Vagina (tissue), 2 donors: Measurements from ENCODE around the gene ADPRHL1. TPM values are rescaled to one million over a fixed set of nuclear protein-coding genes. Genes with fewer than 3 reads are reported as not detected.
"Not testable (repeated sequence)": the region's sequence is repeated elsewhere in the genome, so short reads cannot be mapped to it uniquely, and the experiment has no call there.

Experiments used
- DNase-seq, 2 donors: peaks; one replicate each; pipeline ENCODE4 v3.0.0-alpha.2; 2017; ENCODE audit errors: extremely low spot score in 2 of 2
- H3K27ac ChIP-seq: fragments of 200-600 bp; sonication (generic); one replicate; pipeline ENCODE4 v1.5.1; 2019
- H3K27me3 ChIP-seq: fragments of 200-600 bp; sonication (generic); one replicate; pipeline ENCODE4 v1.5.1; 2019
- H3K36me3 ChIP-seq, 2 donors: fragments of 200-600 bp; sonication (generic); one replicate each; pipeline ENCODE4 v1.5.1; 2017 to 2019
- H3K4me1 ChIP-seq: fragments of 200-600 bp; sonication (generic); one replicate; pipeline ENCODE4 v1.5.1; 2019
- H3K4me3 ChIP-seq, 2 donors: fragments of 200-600 bp; sonication (generic); 1 replicate in 1 of 2; 2 replicates in 1 of 2; pipeline ENCODE4 v1.5.1; 2016 to 2019
- H3K9me3 ChIP-seq: fragments of 200-600 bp; sonication (generic); one replicate; pipeline ENCODE4 v1.5.1; 2019
- CTCF ChIP-seq, 3 experiments: fragments of 450-650 bp in 2 of 3; fragments of 200-600 bp in 1 of 3; sonication (generic) in 1 of 3; IDR thresholded peaks; one replicate each; pipeline ENCODE4 v1.5.1; 2017 to 2019; ENCODE audit warnings: antibody characterized with exemption in 3 of 3, mild to moderate bottlenecking in 2 of 3, moderate library complexity in 2 of 3
- POLR2A ChIP-seq, 2 donors: fragments of 450-650 bp; IDR thresholded peaks; one replicate each; pipeline ENCODE4 v1.6.1; 2017; ENCODE audit warnings: antibody characterized with exemption in 2 of 2, mild to moderate bottlenecking in 2 of 2, moderate library complexity in 2 of 2
- POLR2AphosphoS5 ChIP-seq, 2 donors: sonication (generic); formaldehyde crosslinking; IDR thresholded peaks; one replicate each; pipeline ENCODE4 v1.9.0; 2017; ENCODE audit warnings: antibody characterized with exemption in 2 of 2, mild to moderate bottlenecking in 2 of 2, low read depth in 1 of 2; ENCODE audit not compliant: insufficient read depth in 1 of 2
- intact Hi-C: fragments of 100-400 bp; cut with DNase I; formaldehyde crosslinking; loops from one replicate; pipeline ENCODE4 v1.15.1; 2023
- total RNA-seq: library from RNA; depleted of rRNA; stranded (reverse); fragments of >200 nt; gene quantifications from one replicate; pipeline ENCODE4 v1.2.3, GENCODE V29; 2016

The ADPRHL1 gene
- total RNA-seq, 1 donor from 2014 or later = 1.7 TPM

GRCh38 chr13:113474179-113474578, 20.9 kb upstream of the ADPRHL1 start:
- Histone ChIP-seq H3K27ac (no peak overlapping the region), H3K4me3 (no peak overlapping the region), H3K36me3 (peaks cover 0 to 35% of the 10 kb centered on the region in 2 donors), H3K4me1 (no peaks in the 10 kb centered on the region), H3K27me3 (no peaks in the 10 kb centered on the region), H3K9me3 (no peaks in the 10 kb centered on the region)
- TF ChIP-seq CTCF (IDR thresholded peaks at IDR 0.05) = no peak
- TF ChIP-seq POLR2A (IDR thresholded peaks at IDR 0.05) = no peak
- TF ChIP-seq POLR2AphosphoS5 (IDR thresholded peaks at IDR 0.05; ENCODE audit: insufficient read depth in 1 of 2, low read depth in 1 of 2) = no peak
- intact Hi-C loops = no loop called here
- no peak for DNase-seq

GRCh38 chr13:113472355-113473025, 19.2 kb upstream of the ADPRHL1 start:
- DNase-seq = no peak

DNA sequence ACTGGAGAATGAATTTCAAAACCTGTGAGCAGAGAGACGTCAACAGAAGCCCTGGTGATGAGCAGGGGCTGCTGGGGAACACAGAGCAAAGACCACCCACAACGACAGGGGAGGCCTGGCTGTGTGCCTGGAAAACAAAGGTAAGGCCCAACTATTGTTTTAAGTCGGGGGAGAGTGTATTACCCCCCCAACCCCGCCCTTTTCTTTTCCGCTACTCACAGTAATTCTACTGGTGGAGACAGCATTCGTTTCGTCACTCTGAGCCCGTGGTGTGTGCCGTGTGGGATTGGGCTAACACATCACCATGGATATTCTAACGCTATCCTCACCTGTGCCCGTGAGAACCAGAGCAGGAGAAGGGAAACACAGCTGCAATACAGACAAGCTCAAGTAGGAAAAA, 18.6 kb upstream of the ADPRHL1 start:
- H3K27me3 ChIP-seq = no peaks in the 10 kb centered on the region
- H3K9me3 ChIP-seq = no peaks in the 10 kb centered on the region
- DNase-seq = no peak
- no peak overlapping the region for H3K4me3 ChIP-seq
- H3K36me3 ChIP-seq = peaks cover 0 to 27% of the 10 kb centered on the region in 2 donors
- intact Hi-C loops = no loop called here
- H3K27ac ChIP-seq = no peak overlapping the region
- TF ChIP-seq POLR2A (IDR thresholded peaks at IDR 0.05) (no peak), CTCF (IDR thresholded peaks at IDR 0.05) (no peak), POLR2AphosphoS5 (IDR thresholded peaks at IDR 0.05; ENCODE audit: insufficient read depth in 1 of 2, low read depth in 1 of 2) (no peak)
- H3K4me1 ChIP-seq = no peaks in the 10 kb centered on the region

More at GRCh38 chr13:113472355-113473025, 19.2 kb upstream of the ADPRHL1 start:
- Histone ChIP-seq H3K27me3 (no peaks in the 10 kb centered on the region), H3K27ac (no peak overlapping the region), H3K4me1 (no peaks in the 10 kb centered on the region), H3K4me3 (no peak overlapping the region), H3K9me3 (no peaks in the 10 kb centered on the region), H3K36me3 (peaks cover 0 to 27% of the 10 kb centered on the region in 2 donors)
- TF ChIP-seq CTCF (IDR thresholded peaks at IDR 0.05) (no peak), POLR2A (IDR thresholded peaks at IDR 0.05) (no peak), POLR2AphosphoS5 (IDR thresholded peaks at IDR 0.05; ENCODE audit: insufficient read depth in 1 of 2, low read depth in 1 of 2) (no peak)
- intact Hi-C loops = no loop called here

- intact Hi-C loops, H3K9me3 ChIP-seq, DNase-seq, H3K27ac ChIP-seq, H3K4me1 ChIP-seq, H3K27me3 ChIP-seq, H3K4me3 ChIP-seq: not testable (repeated sequence)
- H3K36me3 ChIP-seq = peaks cover 0 to 20% of the 10 kb centered on the region in 2 donors
Observed at GRCh38 chr13:113470635-113471163, 17.4 kb upstream of the ADPRHL1 start.

DNA sequence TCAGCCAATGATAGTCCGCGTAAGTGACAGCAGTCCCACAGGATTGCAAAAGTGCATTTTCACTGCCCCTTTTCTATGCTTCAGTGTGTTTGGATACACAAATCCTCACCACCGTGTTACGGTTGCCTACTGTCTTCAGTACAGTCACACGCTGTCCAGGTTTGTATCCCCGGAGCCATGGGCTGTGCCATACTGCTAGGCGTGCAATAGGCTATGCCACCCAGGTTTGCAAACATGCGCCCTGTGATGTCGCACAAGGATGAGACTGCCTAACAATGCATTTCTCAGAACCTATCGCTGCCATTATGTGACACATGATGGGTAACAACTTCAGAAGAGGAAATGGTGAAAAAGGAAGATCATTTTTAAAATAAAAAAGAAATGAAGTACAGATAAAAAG, 16.8 kb upstream of the ADPRHL1 start:
- H3K36me3 ChIP-seq = peaks cover 0 to 16% of the 10 kb centered on the region in 2 donors
- H3K27ac ChIP-seq = no peak overlapping the region
- no peak overlapping the region for H3K4me3 ChIP-seq
- DNase-seq = no peak
- TF ChIP-seq POLR2AphosphoS5 (IDR thresholded peaks at IDR 0.05; ENCODE audit: insufficient read depth in 1 of 2, low read depth in 1 of 2) (no peak), POLR2A (IDR thresholded peaks at IDR 0.05) (no peak), CTCF (IDR thresholded peaks at IDR 0.05) (no peak)
- no peaks in the 10 kb centered on the region for H3K27me3 ChIP-seq
- no peaks in the 10 kb centered on the region for H3K4me1 ChIP-seq
- intact Hi-C loops = no loop called here
- no peaks in the 10 kb centered on the region for H3K9me3 ChIP-seq
